ENCODE data around the gene UBE2Z. TPM values are rescaled to one million over a fixed set of nuclear protein-coding genes. Genes with fewer than 3 reads are reported as not detected.

UBE2Z gene
- total and polyA plus RNA-seq, 2 of the 13 experiments (the other 11 are each of a cell fraction or from before 2014, with no cell fraction given): 63.2 to 122 TPM

DNA sequence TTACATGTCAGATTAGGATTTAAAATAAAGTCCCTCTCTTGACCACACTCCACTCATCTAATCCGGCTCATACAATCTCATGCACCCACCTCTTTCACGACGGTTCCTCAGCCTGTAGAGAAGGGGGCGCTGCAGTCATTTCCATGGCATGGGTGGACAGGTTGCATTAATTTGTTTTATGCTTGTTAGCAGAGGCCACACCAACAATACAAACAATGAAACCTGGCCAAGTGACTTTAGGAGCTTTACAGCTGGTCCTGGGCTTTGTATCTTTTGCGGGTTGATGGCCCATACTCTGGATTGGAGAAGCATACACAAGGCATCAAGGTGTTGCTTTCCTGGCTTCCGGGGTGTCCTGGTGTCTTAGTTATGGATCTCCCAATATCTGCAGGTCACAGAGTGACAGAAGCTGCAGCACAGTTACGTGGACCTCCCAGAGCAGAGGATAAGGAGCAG is 46.1 kb downstream of the UBE2Z start (continued):
- TF ChIP-seq SNRNP70 (IDR thresholded peaks at IDR 0.05; ENCODE audit: low read depth, low read length): no peak
- no peak for TF ChIP-seq MEIS1 (CRISPR knock-in tag; IDR thresholded peaks at IDR 0.05; ENCODE audit: borderline replicate concordance)
- TF ChIP-seq ZNF607 (CRISPR knock-in tag; IDR thresholded peaks at IDR 0.05; ENCODE audit: borderline replicate concordance): no peak
- TF ChIP-seq, protein P1, sequence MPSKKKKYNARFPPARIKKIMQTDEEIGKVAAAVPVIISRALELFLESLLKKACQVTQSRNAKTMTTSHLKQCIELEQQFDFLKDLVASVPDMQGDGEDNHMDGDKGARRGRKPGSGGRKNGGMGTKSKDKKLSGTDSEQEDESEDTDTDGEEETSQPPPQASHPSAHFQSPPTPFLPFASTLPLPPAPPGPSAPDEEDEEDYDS (CRISPR knock-in tag; IDR thresholded peaks at IDR 0.05): no peak
- TF ChIP-seq HOXA7 (CRISPR knock-in tag; IDR thresholded peaks at IDR 0.05): no peak
- TF ChIP-seq TEAD2 (CRISPR knock-in tag; IDR thresholded peaks at IDR 0.05): no peak
- TF ChIP-seq POLR2AphosphoS2 (IDR thresholded peaks at IDR 0.05; ENCODE audit: low read depth, low read length): no peak
- TF ChIP-seq CENPT (CRISPR knock-in tag; IDR thresholded peaks at IDR 0.05; ENCODE audit: low read depth): no peak
- TF ChIP-seq, protein P2, sequence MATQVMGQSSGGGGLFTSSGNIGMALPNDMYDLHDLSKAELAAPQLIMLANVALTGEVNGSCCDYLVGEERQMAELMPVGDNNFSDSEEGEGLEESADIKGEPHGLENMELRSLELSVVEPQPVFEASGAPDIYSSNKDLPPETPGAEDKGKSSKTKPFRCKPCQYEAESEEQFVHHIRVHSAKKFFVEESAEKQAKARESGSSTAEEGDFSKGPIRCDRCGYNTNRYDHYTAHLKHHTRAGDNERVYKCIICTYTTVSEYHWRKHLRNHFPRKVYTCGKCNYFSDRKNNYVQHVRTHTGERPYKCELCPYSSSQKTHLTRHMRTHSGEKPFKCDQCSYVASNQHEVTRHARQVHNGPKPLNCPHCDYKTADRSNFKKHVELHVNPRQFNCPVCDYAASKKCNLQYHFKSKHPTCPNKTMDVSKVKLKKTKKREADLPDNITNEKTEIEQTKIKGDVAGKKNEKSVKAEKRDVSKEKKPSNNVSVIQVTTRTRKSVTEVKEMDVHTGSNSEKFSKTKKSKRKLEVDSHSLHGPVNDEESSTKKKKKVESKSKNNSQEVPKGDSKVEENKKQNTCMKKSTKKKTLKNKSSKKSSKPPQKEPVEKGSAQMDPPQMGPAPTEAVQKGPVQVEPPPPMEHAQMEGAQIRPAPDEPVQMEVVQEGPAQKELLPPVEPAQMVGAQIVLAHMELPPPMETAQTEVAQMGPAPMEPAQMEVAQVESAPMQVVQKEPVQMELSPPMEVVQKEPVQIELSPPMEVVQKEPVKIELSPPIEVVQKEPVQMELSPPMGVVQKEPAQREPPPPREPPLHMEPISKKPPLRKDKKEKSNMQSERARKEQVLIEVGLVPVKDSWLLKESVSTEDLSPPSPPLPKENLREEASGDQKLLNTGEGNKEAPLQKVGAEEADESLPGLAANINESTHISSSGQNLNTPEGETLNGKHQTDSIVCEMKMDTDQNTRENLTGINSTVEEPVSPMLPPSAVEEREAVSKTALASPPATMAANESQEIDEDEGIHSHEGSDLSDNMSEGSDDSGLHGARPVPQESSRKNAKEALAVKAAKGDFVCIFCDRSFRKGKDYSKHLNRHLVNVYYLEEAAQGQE (IDR thresholded peaks at IDR 0.05; ENCODE audit: borderline replicate concordance in 1 of 2, low read depth in 1 of 2, low read length in 2 of 2): no peak
- no peak for TF ChIP-seq TOE1 (CRISPR knock-in tag; IDR thresholded peaks at IDR 0.05)
- TF ChIP-seq CAMTA2 (CRISPR knock-in tag; IDR thresholded peaks at IDR 0.05; ENCODE audit: borderline replicate concordance): no peak
- TF ChIP-seq SALL1 (CRISPR knock-in tag; IDR thresholded peaks at IDR 0.05): peak; percentile 41
- no peak for TF ChIP-seq JUN (CRISPR knock-in tag; IDR thresholded peaks at IDR 0.05)
- TF ChIP-seq, protein P3, sequence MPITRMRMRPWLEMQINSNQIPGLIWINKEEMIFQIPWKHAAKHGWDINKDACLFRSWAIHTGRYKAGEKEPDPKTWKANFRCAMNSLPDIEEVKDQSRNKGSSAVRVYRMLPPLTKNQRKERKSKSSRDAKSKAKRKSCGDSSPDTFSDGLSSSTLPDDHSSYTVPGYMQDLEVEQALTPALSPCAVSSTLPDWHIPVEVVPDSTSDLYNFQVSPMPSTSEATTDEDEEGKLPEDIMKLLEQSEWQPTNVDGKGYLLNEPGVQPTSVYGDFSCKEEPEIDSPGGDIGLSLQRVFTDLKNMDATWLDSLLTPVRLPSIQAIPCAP (CRISPR knock-in tag; IDR thresholded peaks at IDR 0.05; ENCODE audit: low read depth): no peak
- TF ChIP-seq LCORL (IDR thresholded peaks at IDR 0.05): no peak
- peak; percentile 43; the same call in 1 of the 2 replicates for TF ChIP-seq LCORL (CRISPR knock-in tag; IDR thresholded peaks at IDR 0.05)
- TF ChIP-seq, protein P4, sequence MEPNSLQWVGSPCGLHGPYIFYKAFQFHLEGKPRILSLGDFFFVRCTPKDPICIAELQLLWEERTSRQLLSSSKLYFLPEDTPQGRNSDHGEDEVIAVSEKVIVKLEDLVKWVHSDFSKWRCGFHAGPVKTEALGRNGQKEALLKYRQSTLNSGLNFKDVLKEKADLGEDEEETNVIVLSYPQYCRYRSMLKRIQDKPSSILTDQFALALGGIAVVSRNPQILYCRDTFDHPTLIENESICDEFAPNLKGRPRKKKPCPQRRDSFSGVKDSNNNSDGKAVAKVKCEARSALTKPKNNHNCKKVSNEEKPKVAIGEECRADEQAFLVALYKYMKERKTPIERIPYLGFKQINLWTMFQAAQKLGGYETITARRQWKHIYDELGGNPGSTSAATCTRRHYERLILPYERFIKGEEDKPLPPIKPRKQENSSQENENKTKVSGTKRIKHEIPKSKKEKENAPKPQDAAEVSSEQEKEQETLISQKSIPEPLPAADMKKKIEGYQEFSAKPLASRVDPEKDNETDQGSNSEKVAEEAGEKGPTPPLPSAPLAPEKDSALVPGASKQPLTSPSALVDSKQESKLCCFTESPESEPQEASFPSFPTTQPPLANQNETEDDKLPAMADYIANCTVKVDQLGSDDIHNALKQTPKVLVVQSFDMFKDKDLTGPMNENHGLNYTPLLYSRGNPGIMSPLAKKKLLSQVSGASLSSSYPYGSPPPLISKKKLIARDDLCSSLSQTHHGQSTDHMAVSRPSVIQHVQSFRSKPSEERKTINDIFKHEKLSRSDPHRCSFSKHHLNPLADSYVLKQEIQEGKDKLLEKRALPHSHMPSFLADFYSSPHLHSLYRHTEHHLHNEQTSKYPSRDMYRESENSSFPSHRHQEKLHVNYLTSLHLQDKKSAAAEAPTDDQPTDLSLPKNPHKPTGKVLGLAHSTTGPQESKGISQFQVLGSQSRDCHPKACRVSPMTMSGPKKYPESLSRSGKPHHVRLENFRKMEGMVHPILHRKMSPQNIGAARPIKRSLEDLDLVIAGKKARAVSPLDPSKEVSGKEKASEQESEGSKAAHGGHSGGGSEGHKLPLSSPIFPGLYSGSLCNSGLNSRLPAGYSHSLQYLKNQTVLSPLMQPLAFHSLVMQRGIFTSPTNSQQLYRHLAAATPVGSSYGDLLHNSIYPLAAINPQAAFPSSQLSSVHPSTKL (CRISPR knock-in tag; IDR thresholded peaks at IDR 0.05): peak; percentile 57; the same call in 1 of the 2 replicates
- no peak for TF ChIP-seq HNRNPL (IDR thresholded peaks at IDR 0.05; ENCODE audit: low read depth, low read length)
- 0 out of 2 replicates have a peak, but pooled peaks have one; percentile 28 for TF ChIP-seq MEIS2 (CRISPR knock-in tag; IDR thresholded peaks at IDR 0.05)
- TF ChIP-seq, protein P5, sequence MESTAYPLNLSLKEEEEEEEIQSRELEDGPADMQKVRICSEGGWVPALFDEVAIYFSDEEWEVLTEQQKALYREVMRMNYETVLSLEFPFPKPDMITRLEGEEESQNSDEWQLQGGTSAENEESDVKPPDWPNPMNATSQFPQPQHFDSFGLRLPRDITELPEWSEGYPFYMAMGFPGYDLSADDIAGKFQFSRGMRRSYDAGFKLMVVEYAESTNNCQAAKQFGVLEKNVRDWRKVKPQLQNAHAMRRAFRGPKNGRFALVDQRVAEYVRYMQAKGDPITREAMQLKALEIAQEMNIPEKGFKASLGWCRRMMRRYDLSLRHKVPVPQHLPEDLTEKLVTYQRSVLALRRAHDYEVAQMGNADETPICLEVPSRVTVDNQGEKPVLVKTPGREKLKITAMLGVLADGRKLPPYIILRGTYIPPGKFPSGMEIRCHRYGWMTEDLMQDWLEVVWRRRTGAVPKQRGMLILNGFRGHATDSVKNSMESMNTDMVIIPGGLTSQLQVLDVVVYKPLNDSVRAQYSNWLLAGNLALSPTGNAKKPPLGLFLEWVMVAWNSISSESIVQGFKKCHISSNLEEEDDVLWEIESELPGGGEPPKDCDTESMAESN (CRISPR knock-in tag; conservative IDR thresholded peaks at IDR 0.05): no peak

Measured in HepG2 (cell line).